ENCODE data around the gene SLC48A1. TPM values are rescaled to one million over a fixed set of nuclear protein-coding genes. Genes with fewer than 3 reads are reported as not detected.

SLC48A1 gene
- total and polyA plus RNA-seq, 2 donors (not counting 3 experiments of a cell fraction or from before 2014, with no cell fraction given): 17.3 to 20.3 TPM

DNA sequence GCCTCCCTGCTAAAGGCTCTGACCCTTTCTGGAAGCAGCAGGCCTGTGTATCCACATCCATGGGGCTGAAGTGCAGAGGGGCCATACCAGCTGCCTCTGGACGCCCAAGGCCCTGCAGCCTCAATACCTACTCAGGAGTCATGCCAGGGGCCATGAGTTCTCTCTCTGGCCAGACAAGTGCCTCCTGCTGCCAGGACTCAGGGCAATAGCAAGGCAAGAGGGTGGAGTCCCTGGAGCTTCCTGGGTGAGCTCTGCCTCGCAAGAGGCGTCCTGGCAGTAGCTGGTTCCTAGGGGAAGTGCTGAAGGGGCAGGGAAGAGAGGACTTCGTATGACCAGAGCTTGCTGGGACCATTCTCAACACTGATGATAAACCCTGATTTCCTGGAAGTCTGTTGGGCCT, 36.8 kb upstream of the SLC48A1 start:
- Histone ChIP-seq H3K4me3 (replicated peaks in 1 of 3; ENCODE audit: insufficient read depth in 1 of 3, low read depth in 1 of 3, low read length in 3 of 3) (no peak overlapping the region), H2AFZ (ENCODE audit: low read depth, low read length) (no peak overlapping the region), H3K36me3 (ENCODE audit: control insufficient read depth in 2 of 2, extremely low read depth in 1 of 2, insufficient read depth in 2 of 2, low read length in 2 of 2) (peaks cover 0 to 16% of the 10 kb centered on the region in 2 experiments), H3K27ac (ENCODE audit: insufficient read depth, low read depth, low read length) (no peak overlapping the region), H3K4me1 (ENCODE audit: control insufficient read depth, extremely low read depth, insufficient read depth, low read length) (peaks cover 8% of the 10 kb centered on the region), H4K20me1 (replicated peaks; ENCODE audit: control insufficient read depth, extremely low read depth, insufficient read depth, low read length) (no peaks in the 10 kb centered on the region), H3K4me2 (ENCODE audit: insufficient read depth, low read length) (no peak overlapping the region), H3K9me3 (replicated peaks; ENCODE audit: control insufficient read depth, insufficient read depth, low read length) (no peaks in the 10 kb centered on the region), H3K79me2 (ENCODE audit: control insufficient read depth, insufficient read depth, low read length) (no peaks in the 10 kb centered on the region), H3K27me3 (ENCODE audit: control insufficient read depth in 2 of 2, insufficient read depth in 2 of 2, low read length in 2 of 2) (no peaks in the 10 kb centered on the region), H3K9ac (replicated peaks; ENCODE audit: extremely low read depth, insufficient read depth, low read length) (no peak overlapping the region), H3K9me1 (replicated peaks; ENCODE audit: control insufficient read depth, extremely low read depth, insufficient read depth, low read length) (no peaks in the 10 kb centered on the region)
- DNase-seq (ENCODE audit: low read depth, low spot score) (no peak), FAIRE-seq (no peak)
- TF ChIP-seq CTCF (IDR thresholded peaks at IDR 0.05; ENCODE audit: extremely low read depth in 1 of 2, insufficient read depth in 1 of 2, low read depth in 1 of 2, low read length in 2 of 2) (no peak), POLR2A (IDR thresholded peaks at IDR 0.05; ENCODE audit: low read depth, low read length) (no peak), EZH2 (IDR thresholded peaks at IDR 0.05; ENCODE audit: borderline replicate concordance, low read depth, low read length, severe bottlenecking) (no peak), MYC (IDR thresholded peaks at IDR 0.05; ENCODE audit: low read depth, low read length) (no peak), GATA2 (IDR thresholded peaks at IDR 0.05; ENCODE audit: insufficient read depth, insufficient read length, low read depth, low read length) (no peak), FOS (IDR thresholded peaks at IDR 0.05; ENCODE audit: borderline replicate concordance, insufficient read depth, low read length) (no peak), JUN (IDR thresholded peaks at IDR 0.05; ENCODE audit: borderline replicate concordance, insufficient read depth, insufficient read length, low read depth) (no peak), POLR2AphosphoS5 (IDR thresholded peaks at IDR 0.05; ENCODE audit: insufficient read depth, low read depth, low read length) (no peak)
- TF ChIP-seq, protein P1, sequence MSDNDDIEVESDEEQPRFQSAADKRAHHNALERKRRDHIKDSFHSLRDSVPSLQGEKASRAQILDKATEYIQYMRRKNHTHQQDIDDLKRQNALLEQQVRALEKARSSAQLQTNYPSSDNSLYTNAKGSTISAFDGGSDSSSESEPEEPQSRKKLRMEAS (IDR thresholded peaks at IDR 0.05; ENCODE audit: insufficient read depth, insufficient read length): no peak
- dilution Hi-C loops (cut with MboI; ENCODE audit: extremely low pct_ligation_motif_present, low sequenced_read_pairs) (no loop called here), intact Hi-C loops (cut with micrococcal nuclease) (no loop called here)
- BruUV-seq (replicated peaks): no TSS peak
- CTCF ChIA-PET: interaction anchor here (0.9 to 10.4 kb wide), 10 partner anchors 21 to 206 kb away, joined by 3 to 385 read pairs (median 6); partner anchors contain the start of genes RAPGEF3 and SLC48A1
- POLR2A ChIA-PET: interaction anchor here (1.5 kb wide), 1 partner anchor 102 kb away, joined by 3 read pairs; no protein-coding TSS in a partner anchor

Measured in endothelial cell of umbilical vein (primary cell).